Natural killer cell (primary cell): ENCODE measurements around the gene SRSF7. TPM values are rescaled to one million over a fixed set of nuclear protein-coding genes. Genes with fewer than 3 reads are reported as not detected.
A peak's percentile ranks its signal among the peaks of the same experiment; 100 is the strongest.
"Not testable (repeated sequence)": the region's sequence is repeated elsewhere in the genome, so short reads cannot be mapped to it uniquely, and the experiment has no call there.

Experiments
- ATAC-seq, 3 donors: fragments of 150-1000 bp in 2 of 3; fragments of 200-7000 bp in 1 of 3; cut with Tn5 transposase; 1 replicate in 1 of 3; 2 replicates in 2 of 3; pipeline ENCODE4 v1.10.0; 2021; ENCODE audit warnings: mild to moderate bottlenecking in 2 of 3, moderate library complexity in 2 of 3
- DNase-seq, 2 donors: peaks; one replicate each; pipeline versions ENCODE4 v3.0.0 to v3.0.0-alpha.2; 2013 to 2021; ENCODE audit warnings: mixed read lengths in 1 of 2
- H3K27ac ChIP-seq: one replicate; pipeline ENCODE4 v1.5.1; 2013; ENCODE audit warnings: mild to moderate bottlenecking, low read length
- H3K27me3 ChIP-seq: one replicate; pipeline ENCODE4 v1.6.1; 2013; ENCODE audit warnings: low read length; ENCODE audit not compliant: control insufficient read depth, insufficient read depth
- H3K36me3 ChIP-seq: one replicate; pipeline ENCODE4 v1.6.1; 2013; ENCODE audit warnings: low read length; ENCODE audit not compliant: control insufficient read depth, insufficient read depth
- H3K4me1 ChIP-seq: one replicate; pipeline ENCODE4 v1.6.1; 2013; ENCODE audit warnings: low read length; ENCODE audit not compliant: control insufficient read depth, insufficient read depth
- H3K4me3 ChIP-seq: one replicate; pipeline ENCODE4 v1.5.1; 2013; ENCODE audit warnings: low read length
- H3K9me3 ChIP-seq: one replicate; pipeline ENCODE4 v1.6.1; 2013; ENCODE audit warnings: low read length; ENCODE audit not compliant: control insufficient read depth, insufficient read depth
- H3K27ac Mint-ChIP-seq, 2 donors: one replicate each; pipeline ENCODE4 v1.8.0; 2022; ENCODE audit warnings: mild to moderate bottlenecking in 2 of 2, mixed read lengths in 2 of 2, moderate library complexity in 1 of 2
- H3K27me3 Mint-ChIP-seq, 2 donors: one replicate each; pipeline ENCODE4 v1.8.0; 2022; ENCODE audit warnings: low read depth in 2 of 2, mixed read lengths in 2 of 2
- H3K36me3 Mint-ChIP-seq: one replicate; pipeline ENCODE4 v1.8.0; 2022; ENCODE audit warnings: mixed read lengths
- H3K4me1 Mint-ChIP-seq, 2 donors: one replicate each; pipeline ENCODE4 v1.8.0; 2022; ENCODE audit warnings: mixed read lengths in 2 of 2
- H3K4me3 Mint-ChIP-seq: one replicate; pipeline ENCODE4 v1.8.0; 2022; ENCODE audit warnings: mild to moderate bottlenecking, moderate library complexity, mixed read lengths
- H3K9me3 Mint-ChIP-seq, 2 donors: one replicate each; pipeline ENCODE4 v1.8.0; 2022; ENCODE audit warnings: mixed read lengths in 2 of 2
- WGBS: methylation state at CpG from one replicate; pipeline ENCODE4 v1.1.7; 2013; ENCODE audit warnings: missing lambda C conversion rate; ENCODE audit not compliant: insufficient coverage; 5-methylcytosine and 5-hydroxymethylcytosine counted together
- intact Hi-C: fragments of 100-400 bp; cut with micrococcal nuclease; formaldehyde crosslinking; loops from one replicate; pipeline ENCODE4 v1.14.2; 2022
- total RNA-seq, 4 donors: library from RNA; stranded (reverse); fragments of 120-200 nt in 1 of 4; gene quantifications; one replicate each; pipeline versions ENCODE4 v1.2.3 to v1.2.4, GENCODE V29; 2013 to 2022
- TF ChIP-seq, protein P1 (sequence below): fragments of 200-600 bp; IDR thresholded peaks from one replicate; pipeline ENCODE4 v1.8.0; 2022; ENCODE audit warnings: antibody characterized with exemption

The SRSF7 gene
- 100 to 1,000 TPM; 323 to 538 (median 359) TPM for total RNA-seq
- total RNA-seq (2013), result 346 TPM

DNA sequence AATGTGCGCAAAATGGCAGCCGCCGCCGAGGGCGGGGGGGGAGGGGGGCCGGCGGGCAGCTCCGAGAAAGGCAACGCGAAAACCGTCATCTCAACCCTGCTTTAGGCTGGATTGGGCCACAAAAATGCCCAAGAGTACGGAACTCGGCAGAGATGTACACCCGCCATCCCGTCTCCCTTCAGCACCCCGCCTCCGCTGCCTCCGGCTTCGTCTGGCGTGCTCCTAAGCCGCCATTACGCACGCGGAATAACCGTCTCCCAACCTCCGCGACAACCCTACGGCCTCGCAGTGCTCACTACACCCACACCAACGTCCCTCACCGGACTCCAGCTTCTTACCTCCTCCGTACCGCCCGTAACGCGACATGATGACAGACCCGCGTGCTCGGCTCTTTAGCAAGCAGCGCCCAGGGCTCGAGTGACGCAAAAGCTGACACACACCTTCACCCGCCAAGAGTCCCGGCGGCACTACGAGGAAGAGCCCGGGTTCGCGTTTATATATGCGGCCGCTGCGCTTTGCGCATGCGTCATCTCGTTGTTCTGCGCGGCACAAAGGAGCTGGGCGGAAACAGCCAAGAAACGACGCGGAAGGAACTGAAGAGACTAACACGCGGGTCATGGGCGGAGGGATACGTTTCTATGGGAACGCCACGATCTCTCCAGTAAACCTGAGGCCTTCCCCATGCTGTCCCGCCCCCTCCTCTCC, at the start of gene SRSF7:
TSS of gene SRSF7 (minus strand) at position 471 of the 705 bp plus-strand sequence. CDS start at position 366, 105 bp downstream.
- Mint-ChIP-seq H3K4me3 (peak within 1 kb of the TSS; percentile 100), H3K9me3 (no peaks in the 10 kb centered on the region), H3K27me3 (peaks cover 0 to 4% of the 10 kb centered on the region in 2 donors), H3K27ac (peak within 1 kb of the TSS; percentile 100), H3K4me1 (peaks cover 53 to 54% of the 10 kb centered on the region in 2 donors), H3K36me3 (peaks cover 38% of the 10 kb centered on the region)
- peak within 1 kb of the TSS; percentile 92 for H3K4me3 ChIP-seq
- TF ChIP-seq, protein P1, sequence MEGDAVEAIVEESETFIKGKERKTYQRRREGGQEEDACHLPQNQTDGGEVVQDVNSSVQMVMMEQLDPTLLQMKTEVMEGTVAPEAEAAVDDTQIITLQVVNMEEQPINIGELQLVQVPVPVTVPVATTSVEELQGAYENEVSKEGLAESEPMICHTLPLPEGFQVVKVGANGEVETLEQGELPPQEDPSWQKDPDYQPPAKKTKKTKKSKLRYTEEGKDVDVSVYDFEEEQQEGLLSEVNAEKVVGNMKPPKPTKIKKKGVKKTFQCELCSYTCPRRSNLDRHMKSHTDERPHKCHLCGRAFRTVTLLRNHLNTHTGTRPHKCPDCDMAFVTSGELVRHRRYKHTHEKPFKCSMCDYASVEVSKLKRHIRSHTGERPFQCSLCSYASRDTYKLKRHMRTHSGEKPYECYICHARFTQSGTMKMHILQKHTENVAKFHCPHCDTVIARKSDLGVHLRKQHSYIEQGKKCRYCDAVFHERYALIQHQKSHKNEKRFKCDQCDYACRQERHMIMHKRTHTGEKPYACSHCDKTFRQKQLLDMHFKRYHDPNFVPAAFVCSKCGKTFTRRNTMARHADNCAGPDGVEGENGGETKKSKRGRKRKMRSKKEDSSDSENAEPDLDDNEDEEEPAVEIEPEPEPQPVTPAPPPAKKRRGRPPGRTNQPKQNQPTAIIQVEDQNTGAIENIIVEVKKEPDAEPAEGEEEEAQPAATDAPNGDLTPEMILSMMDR, result no peak
- H3K4me1 ChIP-seq, result peaks cover 33% of the 10 kb centered on the region
- H3K27ac ChIP-seq, result peak within 1 kb of the TSS; percentile 99
- H3K36me3 ChIP-seq, result peaks cover 35% of the 10 kb centered on the region
- H3K27me3 ChIP-seq, result no peaks in the 10 kb centered on the region
- WGBS, result under 1% methylated on average over 68 of the region's 68 CpGs
- ATAC-seq (peak; percentile 74 to 90 (median 82)), DNase-seq (peak; percentile 98 to 99)
- H3K9me3 ChIP-seq, result no peaks in the 10 kb centered on the region
- intact Hi-C loops, result loop anchor here (1.0 to 10.0 kb wide), 4 partner anchors 27 to 374 kb away; partner anchors contain the start of genes ATL2, GEMIN6 and SOS1

GRCh38 chr2:38797953-38798352, 46.8 kb upstream of the SRSF7 start:
- no peaks in the 10 kb centered on the region for H3K4me1 ChIP-seq
- intact Hi-C loops, result no loop called here
- TF ChIP-seq, protein P1, result no peak
- H3K36me3 Mint-ChIP-seq, result peaks cover 7% of the 10 kb centered on the region
- no peaks in the 10 kb centered on the region for H3K27me3 Mint-ChIP-seq
- DNase-seq (no peak), ATAC-seq (no peak)
- WGBS, result 93% methylated on average over 3 of the region's 3 CpGs
- no peaks in the 10 kb centered on the region for H3K36me3 ChIP-seq
- no peaks in the 10 kb centered on the region for H3K27me3 ChIP-seq
- no peaks in the 10 kb centered on the region for H3K4me1 Mint-ChIP-seq
- H3K27ac Mint-ChIP-seq, result no peak overlapping the region
- no peak overlapping the region for H3K4me3 Mint-ChIP-seq
- H3K4me3 ChIP-seq, result no peak overlapping the region
- H3K9me3 Mint-ChIP-seq, result no peaks in the 10 kb centered on the region
- no peaks in the 10 kb centered on the region for H3K9me3 ChIP-seq
- no peak overlapping the region for H3K27ac ChIP-seq

DNA sequence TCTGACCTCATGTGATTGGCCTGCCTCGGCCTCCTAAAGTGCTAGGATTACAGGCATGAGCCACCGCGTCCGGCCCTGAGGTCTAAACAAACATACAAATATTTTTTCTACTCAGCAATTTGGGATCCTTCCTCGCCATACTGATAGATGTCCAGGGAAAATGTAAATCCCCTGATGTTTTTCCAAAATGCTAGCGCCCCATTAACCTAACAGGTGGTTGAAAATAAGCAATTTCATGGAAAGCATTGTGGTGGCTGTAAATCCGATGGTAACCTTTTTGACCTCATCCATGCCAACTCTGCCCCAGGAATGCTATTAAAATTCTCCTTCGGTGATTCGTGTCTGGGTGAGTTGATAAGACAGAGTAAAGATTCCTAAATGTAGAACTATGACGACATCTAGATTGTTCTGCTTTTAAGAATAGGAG, 46.1 kb upstream of the SRSF7 start:
- 94% methylated on average over 8 of the region's 10 CpGs for WGBS
- Mint-ChIP-seq H3K27ac (no peak overlapping the region), H3K4me1 (no peaks in the 10 kb centered on the region), H3K4me3 (no peak overlapping the region), H3K27me3 (no peaks in the 10 kb centered on the region), H3K9me3 (no peaks in the 10 kb centered on the region), H3K36me3 (peaks cover 7% of the 10 kb centered on the region)
- no peak overlapping the region for H3K27ac ChIP-seq
- DNase-seq (no peak), ATAC-seq (no peak)
- no peaks in the 10 kb centered on the region for H3K9me3 ChIP-seq
- H3K4me3 ChIP-seq, result no peak overlapping the region
- no peaks in the 10 kb centered on the region for H3K27me3 ChIP-seq
- TF ChIP-seq, protein P1, result no peak
- H3K4me1 ChIP-seq, result no peaks in the 10 kb centered on the region
- H3K36me3 ChIP-seq, result no peaks in the 10 kb centered on the region
- intact Hi-C loops, result no loop called here

DNA sequence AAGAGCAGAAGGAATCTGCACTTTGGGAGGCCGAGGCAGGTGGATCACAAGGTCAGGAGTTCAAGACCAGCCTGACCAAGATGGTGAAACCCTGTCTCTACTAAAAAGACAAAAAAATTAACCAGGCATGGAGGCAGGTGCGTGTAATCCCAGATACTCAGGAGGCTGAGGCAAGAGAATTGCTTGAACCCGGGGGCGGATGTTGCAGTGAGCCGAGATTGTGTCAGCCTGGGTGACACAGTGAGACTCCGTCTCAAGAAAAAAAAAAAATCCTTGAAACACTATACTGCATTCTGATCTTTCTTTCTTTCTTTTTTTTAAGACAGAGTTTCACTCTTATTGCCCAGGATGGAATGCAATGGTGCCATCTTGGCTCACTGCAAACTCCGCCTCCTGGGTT, 43.9 kb upstream of the SRSF7 start:
- H3K4me3 ChIP-seq, H3K4me3 Mint-ChIP-seq, H3K36me3 Mint-ChIP-seq, H3K4me1 Mint-ChIP-seq, H3K27ac Mint-ChIP-seq, H3K9me3 ChIP-seq, H3K27ac ChIP-seq, H3K27me3 Mint-ChIP-seq, H3K27me3 ChIP-seq, ATAC-seq, H3K9me3 Mint-ChIP-seq, intact Hi-C loops, H3K36me3 ChIP-seq, H3K4me1 ChIP-seq, DNase-seq: not testable (repeated sequence)
- 96% methylated on average over 7 of the region's 7 CpGs for WGBS
